K562 (cell line): ENCODE results near the gene TXNRD3. TPM values are rescaled to one million over a fixed set of nuclear protein-coding genes. Genes with fewer than 3 reads are reported as not detected.

ENCODE experiments used
- AFF4 ChIP-seq: sonication (generic); formaldehyde crosslinking; IDR thresholded peaks from 2 replicates; pipeline ENCODE4 v1.8.0; 2023; ENCODE audit warnings: mild to moderate bottlenecking, missing genetic modification reagents
- BRF2 ChIP-seq: IDR thresholded peaks from 3 replicates; pipeline ENCODE4 v1.6.1; 2011; ENCODE audit warnings: borderline replicate concordance, mild to moderate bottlenecking; ENCODE audit not compliant: insufficient read length, insufficient read depth
- CBX3 ChIP-seq, 2 experiments: IDR thresholded peaks; 1 replicate in 1 of 2; 2 replicates in 1 of 2; pipeline ENCODE4 v1.6.1; 2012; ENCODE audit warnings: inconsistent platforms in 2 of 2, low read length in 2 of 2, borderline replicate concordance in 1 of 2, control low read depth in 1 of 2
- DIDO1 ChIP-seq: fragments of 450-650 bp; IDR thresholded peaks from 2 replicates; pipeline ENCODE4 v1.6.1; 2016; ENCODE audit warnings: low read depth, missing biosample characterization, missing genetic modification characterization
- IRF9 ChIP-seq: fragments of 450-650 bp; IDR thresholded peaks from 2 replicates; pipeline ENCODE4 v1.6.1; 2016; ENCODE audit warnings: missing biosample characterization, missing genetic modification characterization
- KAT7 ChIP-seq: sonication (generic); formaldehyde crosslinking; IDR thresholded peaks from 2 replicates; pipeline ENCODE4 v1.8.0; 2022; ENCODE audit warnings: missing genetic modification reagents, mild to moderate bottlenecking, borderline replicate concordance
- MYC ChIP-seq, 2 experiments: fragments of 250-450 bp in 1 of 2; sonication (Bioruptor Pico) in 1 of 2; IDR thresholded peaks; 2 replicates each; pipeline versions ENCODE4 v1.5.1 to v1.6.1; 2012 to 2021; ENCODE audit warnings: low read depth in 2 of 2, borderline replicate concordance in 1 of 2, improper control_type of control experiment in 1 of 2, low read length in 1 of 2, mild to moderate bottlenecking in 1 of 2, moderate library complexity in 1 of 2
- NFATC3 ChIP-seq: fragments of 450-650 bp; IDR thresholded peaks from 2 replicates; pipeline ENCODE4 v1.6.1; 2017; ENCODE audit warnings: mild to moderate bottlenecking
- NR2C2 ChIP-seq, 2 experiments: fragments of 200-800 bp in 1 of 2; sonication (Bioruptor generic) in 1 of 2; sonication (generic) in 1 of 2; formaldehyde crosslinking in 1 of 2; IDR thresholded peaks; 2 replicates each; pipeline versions ENCODE4 v1.6.1 to v1.8.0; 2016 to 2022; ENCODE audit warnings: mild to moderate bottlenecking in 1 of 2, missing compliant biosample characterization in 1 of 2, missing genetic modification characterization in 1 of 2, missing genetic modification reagents in 1 of 2
- RAD51 ChIP-seq: fragments of 450-650 bp; IDR thresholded peaks from 2 replicates; pipeline ENCODE4 v1.7.1; 2016; ENCODE audit warnings: low read depth, mild to moderate bottlenecking, borderline replicate concordance
- RBM39 ChIP-seq: fragments of 200-400 bp; formaldehyde crosslinking; optimal IDR thresholded peaks from 2 replicates; pipeline ENCODE3; 2018; ENCODE audit warnings: low read depth, low read length
- SRSF1 ChIP-seq: fragments of 200-400 bp; formaldehyde crosslinking; IDR thresholded peaks from 2 replicates; pipeline ENCODE4 v1.6.1; 2017; ENCODE audit warnings: mild to moderate bottlenecking, low read depth, low read length, moderate library complexity
- TCF3 ChIP-seq: sonication (generic); formaldehyde crosslinking; IDR thresholded peaks from 2 replicates; pipeline ENCODE4 v1.4.0; 2020; ENCODE audit warnings: mild to moderate bottlenecking, missing genetic modification reagents
- USF2 ChIP-seq: sonication (generic); formaldehyde crosslinking; IDR thresholded peaks from 2 replicates; pipeline ENCODE4 v1.5.0; 2020; ENCODE audit warnings: missing genetic modification reagents
- ZBTB1 ChIP-seq: sonication (generic); formaldehyde crosslinking; IDR thresholded peaks from 2 replicates; pipeline ENCODE4 v1.8.1; 2023; ENCODE audit warnings: missing genetic modification reagents, low read depth, mild to moderate bottlenecking, borderline replicate concordance
- ZC3H4 ChIP-seq: sonication (generic); formaldehyde crosslinking; IDR thresholded peaks from 2 replicates; pipeline ENCODE4 v1.9.0; 2021; ENCODE audit warnings: missing genetic modification reagents, borderline replicate concordance
- ZNF23 ChIP-seq: fragments of 250-450 bp; sonication (Bioruptor Pico); IDR thresholded peaks from 2 replicates; pipeline ENCODE4 v1.4.0; 2020; ENCODE audit warnings: mild to moderate bottlenecking
- ZNF766 ChIP-seq: fragments of 200-800 bp; sonication (Bioruptor generic); conservative IDR thresholded peaks from 2 replicates; pipeline ENCODE4 v1.6.1; 2016; ENCODE audit warnings: missing genetic modification characterization, missing compliant biosample characterization
- polyA plus RNA-seq, 8 experiments: library from polyadenylated mRNA; depleted of rRNA in 4 of 8; stranded (reverse) in 5 of 8; unstranded in 3 of 8; fragments of >200 nt; fragmentation: Nextera tagmentation in 2 of 8; fragmentation: Illumina TruSeq in 1 of 8; extraction: Ambion mirVana in 2 of 8; extraction: Trizol in 1 of 8; gene quantifications; 2 replicates each; pipeline versions ENCODE4 v1.2.1 to v1.2.3, GENCODE V29; 2011 to 2014; ENCODE audit warnings: inconsistent platforms in 1 of 8, missing spikeins in 1 of 8
- total RNA-seq, 7 experiments: library from RNA; depleted of rRNA in 6 of 7; stranded (reverse); fragments of >200 nt in 6 of 7; fragmentation: Illumina TruSeq in 2 of 7; extraction: Trizol in 2 of 7; gene quantifications; 2 replicates each; pipeline versions ENCODE4 v1.2.1 to v1.2.3, GENCODE V29; 2011 to 2021; ENCODE audit warnings: low replicate concordance in 1 of 7

The TXNRD3 gene
- total and polyA plus RNA-seq, 9 of the 15 experiments (the other 6 are each of a cell fraction or from before 2014, with no cell fraction given), result 0.96 to 2.3 (median 1.7) TPM

GRCh38 chr3:126703512-126704493, 48.9 kb upstream of the TXNRD3 start, which contains the start of gene CHCHD6 (continued):
- TF ChIP-seq BRF2 (no peak), ZC3H4 (CRISPR knock-in tag) (no peak), USF2 (no peak), CBX3 (IDR thresholded peaks at IDR 0.05; ENCODE audit: borderline replicate concordance in 1 of 2, low read length in 2 of 2) (no peak), RAD51 (no peak), SRSF1 (no peak), ZNF766 (no peak), ZBTB1 (CRISPR knock-in tag) (no peak), NFATC3 (no peak), DIDO1 (no peak), ZNF23 (no peak), KAT7 (CRISPR knock-in tag) (0 out of 2 replicates have a peak, but pooled peaks have one; percentile 21), NR2C2 (CRISPR knock-in tag; IDR thresholded peaks at IDR 0.05) (no peak), NR2C2 (tag; IDR thresholded peaks at IDR 0.05) (peak; percentile 59; the same call in 1 of the 2 replicates), MYC (IDR thresholded peaks at IDR 0.05; ENCODE audit: low read depth, low read length) (peak; percentile 63; the same call in 1 of the 2 replicates), MYC (CRISPR knock-in tag; IDR thresholded peaks at IDR 0.05; ENCODE audit: borderline replicate concordance, low read depth) (no peak), RBM39 (no peak), AFF4 (CRISPR knock-in tag) (no peak), TCF3 (no peak; the same call in 1 of the 2 replicates), IRF9 (tag) (no peak)
